Hepatocyte (in vitro differentiated cells): ENCODE data around the gene SLC45A2. TPM values are rescaled to one million over a fixed set of nuclear protein-coding genes. Genes with fewer than 3 reads are reported as not detected.
"Not testable (repeated sequence)": the region's sequence is repeated elsewhere in the genome, so short reads cannot be mapped to it uniquely, and the experiment has no call there.

ENCODE experiments used
- DNase-seq: peaks from one replicate; pipeline ENCODE4 v3.0.0-alpha.2; 2016; ENCODE audit warnings: low spot score
- H2AFZ ChIP-seq: fragments of 200-600 bp; sonication (generic); 2 replicates; pipeline ENCODE4 v1.6.0; 2016; ENCODE audit warnings: antibody characterized with exemption, mild to moderate bottlenecking
- H3K27ac ChIP-seq: fragments of 200-600 bp; sonication (generic); 2 replicates; pipeline ENCODE4 v1.5.1; 2016; ENCODE audit warnings: mild to moderate bottlenecking
- H3K27me3 ChIP-seq: fragments of 200-600 bp; sonication (generic); 2 replicates; pipeline ENCODE4 v1.6.1; 2016
- H3K36me3 ChIP-seq: fragments of 200-600 bp; sonication (generic); replicated peaks from 2 replicates; pipeline ENCODE4 v1.5.1; 2016; ENCODE audit warnings: low read depth; ENCODE audit not compliant: insufficient read depth
- H3K4me1 ChIP-seq: fragments of 200-600 bp; sonication (generic); 2 replicates; pipeline ENCODE4 v1.5.1; 2016; ENCODE audit warnings: mild to moderate bottlenecking, moderate library complexity; ENCODE audit not compliant: insufficient read depth
- H3K4me2 ChIP-seq: fragments of 200-600 bp; sonication (generic); 2 replicates; pipeline ENCODE4 v1.6.0; 2016
- H3K4me3 ChIP-seq: fragments of 200-600 bp; sonication (generic); 2 replicates; pipeline ENCODE4 v1.5.1; 2016; ENCODE audit warnings: mild to moderate bottlenecking
- H3K79me2 ChIP-seq: fragments of 200-600 bp; sonication (generic); 2 replicates; pipeline ENCODE4 v1.6.0; 2017; ENCODE audit warnings: mild to moderate bottlenecking
- H3K9me2 ChIP-seq: fragments of 200-600 bp; sonication (generic); replicated peaks from 2 replicates; pipeline ENCODE4 v1.6.0; 2017; ENCODE audit warnings: mild to moderate bottlenecking; ENCODE audit not compliant: insufficient read depth
- H3K9me3 ChIP-seq: fragments of 200-600 bp; sonication (generic); 2 replicates; pipeline ENCODE4 v1.5.1; 2016; ENCODE audit warnings: low read depth, mild to moderate bottlenecking
- H4K20me1 ChIP-seq: fragments of 200-600 bp; sonication (generic); 2 replicates; pipeline ENCODE4 v1.6.0; 2016; ENCODE audit warnings: mild to moderate bottlenecking; ENCODE audit not compliant: insufficient read depth, poor library complexity, severe bottlenecking
- CTCF ChIP-seq: fragments of 200-600 bp; sonication (generic); IDR thresholded peaks from 2 replicates; pipeline ENCODE4 v1.5.1; 2016; ENCODE audit warnings: antibody characterized with exemption, mild to moderate bottlenecking; ENCODE audit not compliant: poor library complexity
- EZH2 ChIP-seq: fragments of 200-600 bp; sonication (generic); IDR thresholded peaks from 2 replicates; pipeline ENCODE4 v1.6.1; 2016; ENCODE audit warnings: antibody characterized with exemption, mild to moderate bottlenecking, borderline replicate concordance
- EZH2phosphoT487 ChIP-seq: fragments of 200-600 bp; sonication (generic); IDR thresholded peaks from one replicate; pipeline ENCODE4 v1.6.1; 2018; ENCODE audit warnings: antibody characterized with exemption, mild to moderate bottlenecking, low read depth, moderate library complexity; ENCODE audit not compliant: unreplicated experiment, severe bottlenecking
- WGBS: methylation state at CpG from one replicate; pipeline ENCODE4 v1.1.6; 2016; ENCODE audit warnings: low lambda C conversion rate; ENCODE audit errors: missing lambda C conversion rate; 5-methylcytosine and 5-hydroxymethylcytosine counted together
- polyA plus RNA-seq: library from polyadenylated mRNA; unstranded; fragments of >200 nt; fragmentation: Nextera tagmentation; extraction: Ambion mirVana; gene quantifications from 2 replicates; pipeline ENCODE4 v1.2.1, GENCODE V29; 2016
- total RNA-seq: library from RNA; depleted of rRNA; stranded (reverse); fragments of >200 nt; gene quantifications from 2 replicates; pipeline ENCODE4 v1.2.3, GENCODE V29; 2014

SLC45A2 gene
- total and polyA plus RNA-seq, 2 experiments from 2014 or later: 1.4 to 1.8 TPM

- no peak for DNase-seq
- no peaks in the 10 kb centered on the region for H3K9me3 ChIP-seq
- TF ChIP-seq CTCF (no peak), EZH2phosphoT487 (no peak), EZH2 (no peak)
- 74% methylated on average over 2 of the region's 2 CpGs for WGBS
- no peaks in the 10 kb centered on the region for H3K4me1 ChIP-seq
- H3K79me2 ChIP-seq: no peaks in the 10 kb centered on the region
- no peak overlapping the region for H3K27ac ChIP-seq
- no peaks in the 10 kb centered on the region for H3K36me3 ChIP-seq
- H3K27me3 ChIP-seq: no peaks in the 10 kb centered on the region
- H3K4me3 ChIP-seq: no peak overlapping the region
- no peak overlapping the region for H2AFZ ChIP-seq
- no peak overlapping the region for H3K4me2 ChIP-seq
- no peaks in the 10 kb centered on the region for H3K9me2 ChIP-seq
- H4K20me1 ChIP-seq: no peaks in the 10 kb centered on the region
Observed at GRCh38 chr5:33966805-33967204, 17.7 kb downstream of the SLC45A2 start.

- no peaks in the 10 kb centered on the region for H3K79me2 ChIP-seq
- no peaks in the 10 kb centered on the region for H3K36me3 ChIP-seq
- H2AFZ ChIP-seq: no peak overlapping the region
- H4K20me1 ChIP-seq: no peaks in the 10 kb centered on the region
- no peak overlapping the region for H3K4me2 ChIP-seq
- WGBS: 80% methylated on average over 2 of the region's 2 CpGs
- H3K9me3 ChIP-seq: no peaks in the 10 kb centered on the region
- H3K27ac ChIP-seq: no peak overlapping the region
- no peaks in the 10 kb centered on the region for H3K9me2 ChIP-seq
- H3K4me3 ChIP-seq: no peak overlapping the region
- H3K4me1 ChIP-seq: no peaks in the 10 kb centered on the region
- H3K27me3 ChIP-seq: no peaks in the 10 kb centered on the region
- TF ChIP-seq EZH2phosphoT487 (no peak), EZH2 (no peak), CTCF (no peak)
- no peak for DNase-seq
Observed at GRCh38 chr5:33964132-33964700, 20.3 kb downstream of the SLC45A2 start.

GRCh38 chr5:33958176-33958575 is 26.3 kb downstream of the SLC45A2 start:
- H3K4me1 ChIP-seq: no peaks in the 10 kb centered on the region
- no peak for DNase-seq
- WGBS: 70% methylated on average over 2 of the region's 2 CpGs
- H3K9me2 ChIP-seq: no peaks in the 10 kb centered on the region
- H3K4me2 ChIP-seq: no peak overlapping the region
- H4K20me1 ChIP-seq: no peaks in the 10 kb centered on the region
- no peaks in the 10 kb centered on the region for H3K79me2 ChIP-seq
- no peak overlapping the region for H2AFZ ChIP-seq
- TF ChIP-seq CTCF (no peak), EZH2phosphoT487 (no peak), EZH2 (no peak)
- no peaks in the 10 kb centered on the region for H3K9me3 ChIP-seq
- H3K4me3 ChIP-seq: no peak overlapping the region
- H3K36me3 ChIP-seq: no peaks in the 10 kb centered on the region
- no peak overlapping the region for H3K27ac ChIP-seq
- no peaks in the 10 kb centered on the region for H3K27me3 ChIP-seq

- no peaks in the 10 kb centered on the region for H3K36me3 ChIP-seq
- H3K4me1 ChIP-seq: no peaks in the 10 kb centered on the region
- no peak overlapping the region for H3K4me2 ChIP-seq
- H3K9me3 ChIP-seq: no peaks in the 10 kb centered on the region
- no peak for DNase-seq
- H3K27me3 ChIP-seq: no peaks in the 10 kb centered on the region
- no peaks in the 10 kb centered on the region for H3K79me2 ChIP-seq
- H3K9me2 ChIP-seq: no peaks in the 10 kb centered on the region
- WGBS: 63% methylated on average over 2 of the region's 2 CpGs
- no peak overlapping the region for H3K4me3 ChIP-seq
- no peaks in the 10 kb centered on the region for H4K20me1 ChIP-seq
- no peak overlapping the region for H3K27ac ChIP-seq
- H2AFZ ChIP-seq: no peak overlapping the region
- no peak for TF ChIP-seq EZH2phosphoT487
- no peak for TF ChIP-seq CTCF
Observed at GRCh38 chr5:33957577-33958150, 26.8 kb downstream of the SLC45A2 start.

GRCh38 chr5:33952175-33952574 is 32.3 kb downstream of the SLC45A2 start:
- not testable (repeated sequence) for H3K27me3 ChIP-seq, H3K27ac ChIP-seq, H3K36me3 ChIP-seq, H4K20me1 ChIP-seq, H3K4me1 ChIP-seq, H3K4me3 ChIP-seq, H3K9me2 ChIP-seq, H2AFZ ChIP-seq, H3K79me2 ChIP-seq, H3K4me2 ChIP-seq, DNase-seq, H3K9me3 ChIP-seq
- 100% methylated on average over 4 of the region's 5 CpGs for WGBS
